GM21825 (cell line): ENCODE measurements around the gene COMMD7.
"Not testable (repeated sequence)": the region's sequence is repeated elsewhere in the genome, so short reads cannot be mapped to it uniquely, and the experiment has no call there.

Source experiments
- ATAC-seq: cut with Tn5 transposase; IDR thresholded peaks from one replicate; pipeline ENCODE4 v1.9.1; 2021; ENCODE audit warnings: mild to moderate bottlenecking, moderate library complexity; ENCODE audit not compliant: unreplicated experiment

The COMMD7 gene

GRCh38 chr20:32737371-32738223, 5.7 kb downstream of the COMMD7 start:
- ATAC-seq: no peak

- no peak for ATAC-seq
Observed at GRCh38 chr20:32731882-32732266, 11.4 kb downstream of the COMMD7 start.

GRCh38 chr20:32729334-32729733, 13.9 kb downstream of the COMMD7 start:
- ATAC-seq: not testable (repeated sequence)

- ATAC-seq: not testable (repeated sequence)
Observed at GRCh38 chr20:32728435-32728834, 14.8 kb downstream of the COMMD7 start.

GRCh38 chr20:32727683-32728082, 15.6 kb downstream of the COMMD7 start:
- no peak for ATAC-seq

- no peak for ATAC-seq
Observed at GRCh38 chr20:32718749-32719348, 24.4 kb downstream of the COMMD7 start.

GRCh38 chr20:32711346-32711745, 31.9 kb downstream of the COMMD7 start:
- no peak for ATAC-seq

GRCh38 chr20:32709632-32710121, 33.6 kb downstream of the COMMD7 start:
- ATAC-seq: no peak

GRCh38 chr20:32709029-32709631, 34.1 kb downstream of the COMMD7 start:
- ATAC-seq: not testable (repeated sequence)

- ATAC-seq: no peak
Observed at GRCh38 chr20:32707691-32708581, 35.3 kb downstream of the COMMD7 start.

- no peak for ATAC-seq
Observed at GRCh38 chr20:32706486-32706885, 36.8 kb downstream of the COMMD7 start.

GRCh38 chr20:32702706-32703425, 40.4 kb downstream of the COMMD7 start:
- ATAC-seq: no peak

- no peak for ATAC-seq
Observed at GRCh38 chr20:32697608-32698007, 45.7 kb downstream of the COMMD7 start.

GRCh38 chr20:32695089-32695488, 48.2 kb downstream of the COMMD7 start:
- no peak for ATAC-seq

GRCh38 chr20:32688966-32689365, 54.3 kb downstream of the COMMD7 start:
- not testable (repeated sequence) for ATAC-seq

- no peak for ATAC-seq
Observed at GRCh38 chr20:32687180-32687532, 56.1 kb downstream of the COMMD7 start.

GRCh38 chr20:32686530-32687179, 56.6 kb downstream of the COMMD7 start:
- no peak for ATAC-seq

GRCh38 chr20:32685541-32686529, 57.4 kb downstream of the COMMD7 start:
- no peak for ATAC-seq
